Measurements from ENCODE around the gene DNASE1L1. TPM values are rescaled to one million over a fixed set of nuclear protein-coding genes. Genes with fewer than 3 reads are reported as not detected.
"Not testable (repeated sequence)": the region's sequence is repeated elsewhere in the genome, so short reads cannot be mapped to it uniquely, and the experiment has no call there.

Gene DNASE1L1
- polyA plus RNA-seq, 1 experiment = 25.7 TPM

DNA sequence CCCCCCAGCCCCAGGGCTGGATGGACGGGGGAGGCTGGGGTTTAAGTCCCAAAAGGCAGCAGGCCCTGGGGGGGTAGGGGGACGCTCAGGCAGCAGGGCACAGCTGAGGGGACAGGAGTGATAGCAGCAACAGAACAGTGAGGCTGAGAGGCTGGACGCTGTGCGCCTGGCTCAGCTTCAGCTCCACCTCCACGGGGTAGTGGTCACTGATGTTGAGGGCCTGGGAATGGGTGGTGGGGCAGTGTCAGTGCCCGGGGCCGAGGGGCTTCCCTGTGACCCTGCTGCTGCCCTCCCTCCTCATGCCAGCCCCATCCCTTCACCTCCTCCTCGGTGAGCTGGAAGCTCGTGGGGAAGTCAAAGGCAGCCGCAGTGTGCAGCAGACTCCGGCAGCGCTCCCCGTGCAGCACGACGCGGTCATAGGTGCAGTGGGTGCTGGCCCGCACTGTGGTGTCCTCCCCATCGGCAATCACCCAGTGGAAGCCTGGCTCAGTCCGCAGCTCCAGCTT is 6.4 kb downstream of the DNASE1L1 start:
- ChIA-PET POLR2A (no interaction called here), CTCF (interaction anchor here (1.1 kb wide), 1 partner anchor 133 kb away, joined by 3 read pairs; no protein-coding TSS in a partner anchor)
- TF ChIP-seq, protein P1, sequence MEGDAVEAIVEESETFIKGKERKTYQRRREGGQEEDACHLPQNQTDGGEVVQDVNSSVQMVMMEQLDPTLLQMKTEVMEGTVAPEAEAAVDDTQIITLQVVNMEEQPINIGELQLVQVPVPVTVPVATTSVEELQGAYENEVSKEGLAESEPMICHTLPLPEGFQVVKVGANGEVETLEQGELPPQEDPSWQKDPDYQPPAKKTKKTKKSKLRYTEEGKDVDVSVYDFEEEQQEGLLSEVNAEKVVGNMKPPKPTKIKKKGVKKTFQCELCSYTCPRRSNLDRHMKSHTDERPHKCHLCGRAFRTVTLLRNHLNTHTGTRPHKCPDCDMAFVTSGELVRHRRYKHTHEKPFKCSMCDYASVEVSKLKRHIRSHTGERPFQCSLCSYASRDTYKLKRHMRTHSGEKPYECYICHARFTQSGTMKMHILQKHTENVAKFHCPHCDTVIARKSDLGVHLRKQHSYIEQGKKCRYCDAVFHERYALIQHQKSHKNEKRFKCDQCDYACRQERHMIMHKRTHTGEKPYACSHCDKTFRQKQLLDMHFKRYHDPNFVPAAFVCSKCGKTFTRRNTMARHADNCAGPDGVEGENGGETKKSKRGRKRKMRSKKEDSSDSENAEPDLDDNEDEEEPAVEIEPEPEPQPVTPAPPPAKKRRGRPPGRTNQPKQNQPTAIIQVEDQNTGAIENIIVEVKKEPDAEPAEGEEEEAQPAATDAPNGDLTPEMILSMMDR (IDR thresholded peaks at IDR 0.05; ENCODE audit: low read depth, low read length) = no peak
- Histone ChIP-seq H3K4me3 (ENCODE audit: low read depth, low read length) (no peak overlapping the region), H3K27me3 (ENCODE audit: control insufficient read depth, insufficient read depth, low read length) (no peaks in the 10 kb centered on the region), H3K9me3 (ENCODE audit: control insufficient read depth, insufficient read depth, low read length) (no peaks in the 10 kb centered on the region), H3K27ac (ENCODE audit: low read depth, low read length) (no peak overlapping the region)
- no peak for DNase-seq (ENCODE audit: low read depth, low spot score)

DNA sequence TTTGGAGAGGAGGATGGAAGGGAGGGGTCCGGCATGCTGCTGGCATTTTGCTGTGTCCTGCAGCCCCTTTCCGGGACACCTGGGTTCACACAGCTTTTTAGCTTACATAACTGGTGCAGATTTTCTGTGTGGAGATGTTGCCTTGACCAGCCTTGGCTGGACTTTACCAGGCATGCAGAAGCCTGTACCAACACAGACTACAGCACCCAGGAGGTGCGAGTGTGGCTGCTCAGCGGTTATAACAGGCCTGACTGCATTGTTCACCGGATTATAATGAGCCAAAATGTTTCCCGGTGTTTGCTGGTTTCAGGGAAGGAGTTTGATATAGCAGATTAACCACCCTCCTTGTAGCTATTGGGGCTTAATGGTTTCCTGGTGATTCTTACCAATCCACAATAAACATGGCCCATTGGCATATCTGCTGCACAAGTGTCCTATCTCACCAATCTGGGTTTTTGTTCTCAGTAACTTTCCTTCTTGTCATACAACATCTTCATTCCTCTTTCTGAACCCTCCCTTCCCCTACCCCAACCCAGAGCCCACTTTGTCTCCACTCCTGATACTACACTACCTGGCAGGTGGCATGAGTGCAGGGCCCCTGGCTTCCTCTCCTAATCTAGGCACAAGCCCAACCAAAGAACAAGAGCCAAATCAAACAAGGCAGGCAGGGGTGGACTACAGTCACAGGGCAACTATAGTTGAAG is 7.0 kb downstream of the DNASE1L1 start:
- ChIA-PET CTCF (interaction anchor here (1.1 kb wide), 1 partner anchor 133 kb away, joined by 3 read pairs; no protein-coding TSS in a partner anchor), POLR2A (interaction anchor here (0.7 kb wide), 1 partner anchor 455 kb away, joined by 4 read pairs; no protein-coding TSS in a partner anchor)
- TF ChIP-seq, protein P1 (IDR thresholded peaks at IDR 0.05; ENCODE audit: low read depth, low read length) = no peak
- Histone ChIP-seq H3K4me3 (ENCODE audit: low read depth, low read length) (no peak overlapping the region), H3K9me3 (ENCODE audit: control insufficient read depth, insufficient read depth, low read length) (no peaks in the 10 kb centered on the region), H3K27ac (ENCODE audit: low read depth, low read length) (peak overlapping the region; percentile 21), H3K27me3 (ENCODE audit: control insufficient read depth, insufficient read depth, low read length) (no peaks in the 10 kb centered on the region)
- no peak for DNase-seq (ENCODE audit: low read depth, low spot score)

- no peak overlapping the region for H3K4me3 ChIP-seq (ENCODE audit: low read depth, low read length)
- H3K27me3 ChIP-seq (ENCODE audit: control insufficient read depth, insufficient read depth, low read length) = no peaks in the 10 kb centered on the region
- H3K27ac ChIP-seq (ENCODE audit: low read depth, low read length) = no peak overlapping the region
Measured at GRCh38 chrX:154401045-154401799, 7.8 kb downstream of the DNASE1L1 start.

DNA sequence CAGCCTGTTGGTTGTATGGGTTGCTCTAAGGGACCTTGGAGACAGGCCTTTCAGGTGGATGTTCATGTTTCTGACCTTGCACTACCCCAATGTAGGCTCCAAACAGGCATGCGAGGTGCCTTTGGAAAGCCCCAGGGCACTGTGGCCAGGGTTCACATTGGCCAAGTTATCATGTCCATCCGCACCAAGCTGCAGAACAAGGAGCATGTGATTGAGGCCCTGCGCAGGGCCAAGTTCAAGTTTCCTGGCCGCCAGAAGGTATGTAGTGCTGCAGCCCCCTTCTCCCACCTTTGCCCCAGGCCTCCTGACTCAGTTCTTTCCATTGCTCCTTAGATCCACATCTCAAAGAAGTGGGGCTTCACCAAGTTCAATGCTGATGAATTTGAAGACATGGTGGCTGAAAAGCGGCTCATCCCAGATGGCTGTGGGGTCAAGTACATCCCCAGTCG is 8.7 kb downstream of the DNASE1L1 start:
- H3K9me3 ChIP-seq (ENCODE audit: control insufficient read depth, insufficient read depth, low read length); DNase-seq (ENCODE audit: low read depth, low spot score); H3K27me3 ChIP-seq (ENCODE audit: control insufficient read depth, insufficient read depth, low read length); CTCF ChIA-PET; H3K27ac ChIP-seq (ENCODE audit: low read depth, low read length): not testable (repeated sequence)
- POLR2A ChIA-PET = interaction anchor here (0.6 kb wide), 1 partner anchor 26 kb away, joined by 3 read pairs; no protein-coding TSS in a partner anchor
- peak overlapping the region; percentile 84 for H3K4me3 ChIP-seq (ENCODE audit: low read depth, low read length)

More at GRCh38 chrX:154401045-154401799, 7.8 kb downstream of the DNASE1L1 start:
- no peak for DNase-seq (ENCODE audit: low read depth, low spot score)
- ChIA-PET CTCF (no interaction called here), POLR2A (interaction anchor here (0.6 to 0.7 kb wide), 2 partner anchors 25 to 454 kb away, joined by 3 to 4 read pairs; no protein-coding TSS in a partner anchor)
- TF ChIP-seq, protein P1 (IDR thresholded peaks at IDR 0.05; ENCODE audit: low read depth, low read length) = no peak
- H3K9me3 ChIP-seq (ENCODE audit: control insufficient read depth, insufficient read depth, low read length) = no peaks in the 10 kb centered on the region

DNA sequence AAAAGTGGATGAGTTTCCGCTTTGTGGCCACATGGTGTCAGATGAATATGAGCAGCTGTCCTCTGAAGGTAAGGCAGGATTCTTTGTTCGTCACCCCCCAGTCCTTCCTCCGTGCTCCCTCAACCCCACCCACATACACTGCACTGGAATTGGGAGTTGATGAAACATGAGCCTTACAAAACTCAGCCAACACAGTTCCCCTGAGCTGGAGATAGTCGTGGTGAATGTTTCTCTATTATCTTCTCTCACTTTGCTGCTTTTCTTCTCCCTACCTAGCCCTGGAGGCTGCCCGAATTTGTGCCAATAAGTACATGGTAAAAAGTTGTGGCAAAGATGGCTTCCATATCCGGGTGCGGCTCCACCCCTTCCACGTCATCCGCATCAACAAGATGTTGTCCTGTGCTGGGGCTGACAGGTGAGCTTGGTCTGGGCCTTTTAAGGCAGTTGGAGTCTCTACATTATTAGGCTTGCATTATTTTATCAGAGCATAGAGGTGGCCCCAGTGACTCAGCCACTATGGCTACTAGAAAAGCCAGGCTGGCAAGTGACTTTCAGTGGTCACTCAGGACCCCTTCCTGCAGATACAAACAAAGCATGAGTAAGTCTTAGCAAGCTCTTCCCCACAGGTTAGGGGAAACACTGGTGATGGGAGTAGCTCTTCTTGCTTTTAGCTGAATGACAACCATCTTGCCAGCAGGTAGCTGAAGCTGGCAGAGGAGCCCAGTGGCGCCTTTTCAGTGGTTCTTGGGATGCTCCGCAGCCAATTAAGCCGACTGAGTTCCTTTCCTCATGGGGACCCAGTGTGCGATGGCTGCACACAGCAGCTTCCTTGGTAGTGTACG is 9.3 kb downstream of the DNASE1L1 start:
- Histone ChIP-seq H3K9me3 (ENCODE audit: control insufficient read depth, insufficient read depth, low read length) (no peaks in the 10 kb centered on the region), H3K4me3 (ENCODE audit: low read depth, low read length) (peak overlapping the region; percentile 84), H3K27ac (ENCODE audit: low read depth, low read length) (peak overlapping the region; percentile 98), H3K27me3 (ENCODE audit: control insufficient read depth, insufficient read depth, low read length) (no peaks in the 10 kb centered on the region)
- ChIA-PET CTCF (interaction anchor here (1.2 kb wide), 1 partner anchor 133 kb away, joined by 4 read pairs; no protein-coding TSS in a partner anchor), POLR2A (no interaction called here)
- TF ChIP-seq, protein P1 (IDR thresholded peaks at IDR 0.05; ENCODE audit: low read depth, low read length) = no peak
- DNase-seq (ENCODE audit: low read depth, low spot score) = no peak

Data from AG04450 (cell line).